Vagina (tissue), 2 donors: ENCODE measurements around the gene RFX5. TPM values are rescaled to one million over a fixed set of nuclear protein-coding genes. Genes with fewer than 3 reads are reported as not detected.
"Not testable (repeated sequence)": the region's sequence is repeated elsewhere in the genome, so short reads cannot be mapped to it uniquely, and the experiment has no call there.

Experiments used
- DNase-seq, 2 donors: peaks; one replicate each; pipeline ENCODE4 v3.0.0-alpha.2; 2017; ENCODE audit errors: extremely low spot score in 2 of 2
- H3K27ac ChIP-seq: fragments of 200-600 bp; sonication (generic); one replicate; pipeline ENCODE4 v1.5.1; 2019
- H3K27me3 ChIP-seq: fragments of 200-600 bp; sonication (generic); one replicate; pipeline ENCODE4 v1.5.1; 2019
- H3K36me3 ChIP-seq, 2 donors: fragments of 200-600 bp; sonication (generic); one replicate each; pipeline ENCODE4 v1.5.1; 2017 to 2019
- H3K4me1 ChIP-seq: fragments of 200-600 bp; sonication (generic); one replicate; pipeline ENCODE4 v1.5.1; 2019
- H3K4me3 ChIP-seq, 2 donors: fragments of 200-600 bp; sonication (generic); 1 replicate in 1 of 2; 2 replicates in 1 of 2; pipeline ENCODE4 v1.5.1; 2016 to 2019
- H3K9me3 ChIP-seq: fragments of 200-600 bp; sonication (generic); one replicate; pipeline ENCODE4 v1.5.1; 2019
- CTCF ChIP-seq, 3 experiments: fragments of 450-650 bp in 2 of 3; fragments of 200-600 bp in 1 of 3; sonication (generic) in 1 of 3; IDR thresholded peaks; one replicate each; pipeline ENCODE4 v1.5.1; 2017 to 2019; ENCODE audit warnings: antibody characterized with exemption in 3 of 3, mild to moderate bottlenecking in 2 of 3, moderate library complexity in 2 of 3
- POLR2A ChIP-seq, 2 donors: fragments of 450-650 bp; IDR thresholded peaks; one replicate each; pipeline ENCODE4 v1.6.1; 2017; ENCODE audit warnings: antibody characterized with exemption in 2 of 2, mild to moderate bottlenecking in 2 of 2, moderate library complexity in 2 of 2
- POLR2AphosphoS5 ChIP-seq, 2 donors: sonication (generic); formaldehyde crosslinking; IDR thresholded peaks; one replicate each; pipeline ENCODE4 v1.9.0; 2017; ENCODE audit warnings: antibody characterized with exemption in 2 of 2, mild to moderate bottlenecking in 2 of 2, low read depth in 1 of 2; ENCODE audit not compliant: insufficient read depth in 1 of 2
- intact Hi-C: fragments of 100-400 bp; cut with DNase I; formaldehyde crosslinking; loops from one replicate; pipeline ENCODE4 v1.15.1; 2023
- total RNA-seq: library from RNA; depleted of rRNA; stranded (reverse); fragments of >200 nt; gene quantifications from one replicate; pipeline ENCODE4 v1.2.3, GENCODE V29; 2016

RFX5 gene
- total RNA-seq, 1 donor from 2014 or later = 13.0 TPM

GRCh38 chr1:151362308-151363155 lies 15.5 kb upstream of the RFX5 start:
- Histone ChIP-seq H3K27me3 (no peaks in the 10 kb centered on the region), H3K4me3 (no peak overlapping the region), H3K27ac (no peak overlapping the region), H3K36me3 (peaks cover 0 to 13% of the 10 kb centered on the region in 2 donors), H3K9me3 (no peaks in the 10 kb centered on the region), H3K4me1 (no peaks in the 10 kb centered on the region)
- DNase-seq = no peak
- intact Hi-C loops = no loop called here
- TF ChIP-seq POLR2AphosphoS5 (IDR thresholded peaks at IDR 0.05; ENCODE audit: insufficient read depth in 1 of 2, low read depth in 1 of 2) = no peak
- no peak for TF ChIP-seq CTCF (IDR thresholded peaks at IDR 0.05)
- no peak for TF ChIP-seq POLR2A (IDR thresholded peaks at IDR 0.05)

- Histone ChIP-seq H3K4me3 (no peak overlapping the region), H3K36me3 (peaks cover 0 to 13% of the 10 kb centered on the region in 2 donors), H3K27me3 (no peaks in the 10 kb centered on the region), H3K27ac (no peak overlapping the region), H3K9me3 (no peaks in the 10 kb centered on the region), H3K4me1 (no peaks in the 10 kb centered on the region)
- intact Hi-C loops = no loop called here
- TF ChIP-seq POLR2AphosphoS5 (IDR thresholded peaks at IDR 0.05; ENCODE audit: insufficient read depth in 1 of 2, low read depth in 1 of 2) (no peak), POLR2A (IDR thresholded peaks at IDR 0.05) (no peak), CTCF (IDR thresholded peaks at IDR 0.05) (no peak)
- no peak for DNase-seq
These were observed 14.8 kb upstream of the RFX5 start for GRCh38 chr1:151361883-151362282.

GRCh38 chr1:151356696-151357095 lies 9.6 kb upstream of the RFX5 start:
- no peaks in the 10 kb centered on the region for H3K4me1 ChIP-seq
- H3K4me3 ChIP-seq = no peak overlapping the region
- intact Hi-C loops = no loop called here
- DNase-seq = no peak
- no peak overlapping the region for H3K27ac ChIP-seq
- H3K27me3 ChIP-seq = no peaks in the 10 kb centered on the region
- no peaks in the 10 kb centered on the region for H3K9me3 ChIP-seq
- no peaks in the 10 kb centered on the region for H3K36me3 ChIP-seq
- no peak for TF ChIP-seq CTCF (IDR thresholded peaks at IDR 0.05)

GRCh38 chr1:151352021-151352718 lies 5.1 kb upstream of the RFX5 start:
- H3K9me3 ChIP-seq = no peaks in the 10 kb centered on the region
- H3K27me3 ChIP-seq = no peaks in the 10 kb centered on the region
- TF ChIP-seq POLR2A (IDR thresholded peaks at IDR 0.05) (no peak), CTCF (IDR thresholded peaks at IDR 0.05) (no peak), POLR2AphosphoS5 (IDR thresholded peaks at IDR 0.05; ENCODE audit: insufficient read depth in 1 of 2, low read depth in 1 of 2) (no peak)
- no peak overlapping the region for H3K27ac ChIP-seq
- intact Hi-C loops = no loop called here
- no peaks in the 10 kb centered on the region for H3K36me3 ChIP-seq
- peaks cover 4% of the 10 kb centered on the region for H3K4me1 ChIP-seq
- H3K4me3 ChIP-seq = no peak overlapping the region
- no peak for DNase-seq

- intact Hi-C loops, DNase-seq, H3K9me3 ChIP-seq, H3K4me3 ChIP-seq, H3K27ac ChIP-seq, H3K27me3 ChIP-seq, H3K36me3 ChIP-seq: not testable (repeated sequence)
- H3K4me1 ChIP-seq = peaks cover 16% of the 10 kb centered on the region
These were observed 3.3 kb upstream of the RFX5 start for GRCh38 chr1:151350323-151350722.
